GM23338 (cell line): ENCODE data around the gene IPO8.

Experiments used
- POLR2AphosphoS5 ChIP-seq: IDR thresholded peaks from 2 replicates; pipeline ENCODE4 v1.6.1; 2016; ENCODE audit warnings: antibody characterized with exemption, low read depth
- TF ChIP-seq, protein P1 (sequence below), 2 experiments: fragments of 200-600 bp in 1 of 2; sonication (generic) in 1 of 2; conservative IDR thresholded peaks; 2 replicates each; pipeline versions ENCODE4 v1.5.1 to v1.6.1; 2016 to 2017; ENCODE audit warnings: antibody characterized with exemption in 2 of 2, low read depth in 2 of 2, mild to moderate bottlenecking in 2 of 2, moderate library complexity in 1 of 2

DNA sequence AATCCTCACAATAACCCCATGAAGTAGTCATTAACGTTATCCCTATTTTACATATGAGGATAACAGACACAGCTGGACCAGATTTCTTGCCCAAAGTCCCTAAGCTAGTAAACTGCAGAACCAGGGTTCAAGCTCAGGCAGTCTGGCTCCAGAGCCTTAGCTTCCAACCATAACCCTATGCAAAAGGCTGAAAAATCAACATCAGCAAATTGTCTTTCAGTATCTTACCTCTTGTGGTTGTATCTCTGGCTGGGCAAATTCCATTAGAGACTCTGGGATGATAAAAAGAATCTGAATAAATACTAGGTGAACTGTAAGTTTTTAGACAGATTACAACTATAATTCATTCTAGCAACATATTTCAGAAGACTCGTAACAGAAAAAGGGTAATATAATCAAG, 34.3 kb upstream of the IPO8 start:
- TF ChIP-seq, protein P1, sequence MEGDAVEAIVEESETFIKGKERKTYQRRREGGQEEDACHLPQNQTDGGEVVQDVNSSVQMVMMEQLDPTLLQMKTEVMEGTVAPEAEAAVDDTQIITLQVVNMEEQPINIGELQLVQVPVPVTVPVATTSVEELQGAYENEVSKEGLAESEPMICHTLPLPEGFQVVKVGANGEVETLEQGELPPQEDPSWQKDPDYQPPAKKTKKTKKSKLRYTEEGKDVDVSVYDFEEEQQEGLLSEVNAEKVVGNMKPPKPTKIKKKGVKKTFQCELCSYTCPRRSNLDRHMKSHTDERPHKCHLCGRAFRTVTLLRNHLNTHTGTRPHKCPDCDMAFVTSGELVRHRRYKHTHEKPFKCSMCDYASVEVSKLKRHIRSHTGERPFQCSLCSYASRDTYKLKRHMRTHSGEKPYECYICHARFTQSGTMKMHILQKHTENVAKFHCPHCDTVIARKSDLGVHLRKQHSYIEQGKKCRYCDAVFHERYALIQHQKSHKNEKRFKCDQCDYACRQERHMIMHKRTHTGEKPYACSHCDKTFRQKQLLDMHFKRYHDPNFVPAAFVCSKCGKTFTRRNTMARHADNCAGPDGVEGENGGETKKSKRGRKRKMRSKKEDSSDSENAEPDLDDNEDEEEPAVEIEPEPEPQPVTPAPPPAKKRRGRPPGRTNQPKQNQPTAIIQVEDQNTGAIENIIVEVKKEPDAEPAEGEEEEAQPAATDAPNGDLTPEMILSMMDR (conservative IDR thresholded peaks at IDR 0.05; ENCODE audit: low read depth in 2 of 2), result no peak
- no peak for TF ChIP-seq POLR2AphosphoS5
